NOMO-1 (cell line): ENCODE data around the gene MBD5.

Source experiments
- DNase-seq, 2 experiments: peaks; one replicate each; lab custom pipeline; 2025; ENCODE audit not compliant: unreplicated experiment in 2 of 2; lab: John Stamatoyannopoulos, UW

Gene MBD5

DNA sequence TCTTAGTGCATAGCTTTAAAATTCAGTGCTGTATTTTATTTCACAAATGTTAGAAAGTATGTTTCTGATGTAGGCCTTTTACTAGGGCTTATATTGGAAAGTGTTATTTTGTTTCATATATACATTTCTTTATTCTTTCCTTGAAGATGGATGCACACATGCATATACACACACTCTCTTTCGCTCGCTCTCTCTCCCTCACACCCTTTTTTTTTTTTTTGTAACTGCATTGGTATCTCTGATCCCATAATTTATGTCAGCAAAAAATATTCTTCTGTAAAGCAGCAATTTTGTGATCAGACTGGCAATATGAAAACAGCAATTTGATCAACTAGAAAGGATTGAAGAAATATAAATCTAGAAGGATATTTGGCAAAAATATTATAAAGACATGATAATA is 2.0 kb downstream of the MBD5 start:
- DNase-seq, result no peak

DNA sequence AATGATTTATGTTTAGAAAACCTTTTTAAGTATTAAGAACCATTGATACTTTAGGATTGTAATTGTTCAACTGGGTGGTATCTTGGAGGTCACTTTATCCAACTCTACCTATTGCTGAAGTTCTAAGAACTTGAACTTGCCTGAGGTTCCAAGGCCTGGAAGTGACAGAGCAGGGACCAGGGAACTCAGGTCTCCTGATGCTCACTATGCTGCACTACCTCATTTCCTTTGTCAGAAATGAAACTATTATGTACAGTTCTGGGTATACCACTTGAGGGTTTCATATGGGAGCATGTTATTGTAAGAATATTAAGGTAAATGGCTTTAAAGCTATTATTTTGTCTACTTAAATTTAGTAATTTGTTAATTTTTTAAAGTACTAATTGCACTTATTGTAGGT is 3.0 kb downstream of the MBD5 start:
- DNase-seq, result no peak

DNA sequence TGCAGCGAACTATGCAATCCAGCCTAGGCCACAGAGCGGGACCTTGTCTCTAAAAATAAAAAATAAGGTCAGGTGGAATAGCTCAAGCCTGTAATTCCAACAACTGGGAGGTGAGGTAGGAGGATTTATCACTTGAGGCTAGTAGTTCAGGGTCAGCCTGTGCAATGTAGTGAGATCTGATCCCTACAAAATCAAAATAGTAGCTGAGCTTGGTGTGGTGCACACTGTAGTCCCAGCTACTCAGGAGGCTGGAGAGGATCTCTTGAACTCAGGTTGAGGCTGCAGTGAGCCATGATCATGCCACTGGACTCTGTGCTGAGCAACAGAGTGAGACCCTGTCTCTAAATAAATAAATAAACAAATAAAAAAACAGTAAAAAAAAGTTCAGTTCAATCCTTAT is 5.7 kb downstream of the MBD5 start:
- no peak for DNase-seq

DNA sequence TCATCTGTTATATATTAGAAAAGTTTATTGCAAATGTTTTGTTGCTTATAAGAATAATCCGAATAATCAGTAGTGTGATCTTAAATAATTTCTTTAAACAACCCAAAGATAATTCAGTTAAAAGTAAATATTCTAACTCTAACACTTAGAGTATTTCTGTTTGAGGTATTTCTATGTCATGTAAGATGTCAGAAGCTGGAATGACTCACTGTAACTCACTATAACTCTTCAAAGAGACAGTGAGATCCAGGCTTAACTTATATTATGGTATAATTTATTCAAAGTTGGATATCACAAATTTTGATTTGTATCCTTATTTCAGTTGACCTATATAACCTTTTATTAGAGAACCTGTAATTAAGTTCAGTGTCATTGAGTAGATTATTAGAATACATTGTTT is 6.9 kb downstream of the MBD5 start:
- no peak for DNase-seq

DNA sequence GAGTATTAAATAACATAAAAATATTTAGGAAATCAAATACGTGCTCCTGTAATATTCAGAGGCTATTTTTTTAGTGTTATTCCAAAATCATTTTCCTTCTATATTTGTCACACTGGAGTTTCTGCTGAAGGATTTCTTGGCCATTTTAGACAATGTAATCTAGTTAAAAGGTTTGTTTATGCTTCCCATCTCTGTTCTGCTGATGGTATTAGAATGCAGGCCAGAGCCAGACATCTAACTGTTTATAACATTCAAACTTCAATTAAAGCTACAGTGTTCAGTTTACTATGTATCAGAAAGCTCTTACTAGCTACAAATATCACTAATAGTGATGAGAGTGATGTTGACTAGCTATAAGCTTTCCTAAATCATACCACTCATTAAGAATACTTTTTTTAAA is 7.9 kb downstream of the MBD5 start:
- DNase-seq, result no peak

DNA sequence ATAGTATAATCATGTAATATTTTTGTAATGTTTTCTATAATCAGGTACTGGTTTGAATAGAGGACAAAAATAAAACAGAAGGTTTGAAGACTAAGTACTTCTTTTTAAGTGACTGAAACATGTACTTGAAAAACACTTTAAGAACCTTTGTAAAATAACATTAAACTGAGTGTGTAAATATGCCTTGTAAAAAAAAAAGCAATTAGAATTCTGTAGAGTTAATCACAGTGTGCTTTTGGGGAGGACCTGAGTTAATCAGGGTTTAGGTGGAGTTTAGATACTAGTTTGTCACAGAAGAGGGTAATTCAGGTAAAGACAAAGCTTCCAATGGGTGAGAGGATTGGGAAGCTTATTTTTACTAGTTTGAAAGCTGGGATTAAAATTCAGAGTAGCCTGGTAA is 10.3 kb downstream of the MBD5 start:
- DNase-seq, result no peak

DNA sequence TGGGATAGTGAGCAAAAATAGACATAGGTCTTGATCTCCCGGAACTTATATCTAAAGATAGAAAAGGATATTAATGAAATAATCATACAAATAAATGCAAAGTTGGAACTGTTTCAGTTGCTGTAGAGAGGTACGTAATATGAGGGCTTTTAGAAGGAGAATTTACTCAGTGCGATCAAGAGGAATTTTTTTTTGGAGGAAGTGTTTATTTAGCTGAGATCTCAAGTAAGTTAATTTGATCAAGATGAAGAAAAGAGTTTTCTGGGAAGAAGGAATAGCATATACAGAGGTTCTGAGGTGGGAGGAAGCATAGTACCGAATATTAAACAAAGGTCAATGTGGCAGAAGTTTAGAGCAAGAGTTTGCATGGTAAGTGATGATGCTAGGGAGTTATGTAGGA is 11.3 kb downstream of the MBD5 start:
- DNase-seq, result no peak

DNA sequence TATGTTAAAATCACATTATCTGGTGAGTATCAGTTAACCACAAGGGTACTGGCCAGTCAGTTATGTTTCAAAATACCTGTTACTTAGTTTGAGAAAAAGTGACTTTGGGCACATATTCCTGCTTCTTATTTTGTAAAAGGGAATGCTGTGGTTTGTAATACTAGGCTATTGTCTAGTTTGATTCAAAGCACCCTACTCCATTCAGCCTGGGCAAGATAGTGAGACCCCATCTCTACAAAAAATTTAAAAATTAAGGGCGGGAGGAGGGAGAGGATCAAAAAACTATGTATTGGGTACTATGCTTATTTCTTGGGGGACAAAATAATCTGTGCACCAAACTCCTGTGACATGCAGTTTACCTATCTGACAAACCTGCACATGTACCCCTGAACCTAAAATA is 18.9 kb downstream of the MBD5 start:
- DNase-seq, result no peak

DNA sequence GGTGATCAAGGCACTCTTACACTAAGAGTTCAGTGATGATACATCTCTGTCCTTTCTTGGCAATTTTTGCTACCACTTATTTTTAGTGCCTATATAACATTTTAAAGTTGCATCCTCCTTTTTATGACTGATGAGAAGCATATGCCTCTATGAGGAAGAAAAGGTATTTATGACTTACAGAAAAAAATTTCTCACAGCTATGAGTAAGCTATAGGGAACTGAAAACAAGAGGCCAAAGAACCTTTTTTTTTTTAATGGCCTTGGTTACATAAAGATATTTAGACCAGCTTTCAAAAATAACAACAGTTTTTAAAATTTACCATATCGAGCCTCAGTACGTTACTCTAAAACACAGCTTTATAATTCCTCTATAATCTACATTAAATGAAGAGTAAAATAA is 21.3 kb downstream of the MBD5 start:
- peak; percentile 72 to 91 for DNase-seq

DNA sequence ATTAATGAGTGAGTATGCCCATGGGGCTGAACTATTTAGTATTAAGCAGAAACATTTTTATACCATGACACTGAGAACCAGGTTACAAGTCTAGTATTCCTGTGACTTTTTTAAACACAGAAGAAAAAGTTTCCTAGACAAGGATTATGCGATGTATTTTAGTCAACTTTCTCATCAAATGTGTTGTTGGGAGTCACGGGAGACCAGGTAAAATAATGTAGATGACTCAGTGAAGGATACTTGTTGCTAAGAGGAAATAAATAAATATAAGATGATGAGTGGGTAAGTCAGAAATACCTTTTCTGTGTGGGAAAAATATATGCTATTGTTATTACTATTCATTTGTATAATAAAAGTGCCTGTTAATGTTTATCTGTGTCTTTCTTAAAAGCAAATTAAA is 23.4 kb downstream of the MBD5 start:
- no peak for DNase-seq

DNA sequence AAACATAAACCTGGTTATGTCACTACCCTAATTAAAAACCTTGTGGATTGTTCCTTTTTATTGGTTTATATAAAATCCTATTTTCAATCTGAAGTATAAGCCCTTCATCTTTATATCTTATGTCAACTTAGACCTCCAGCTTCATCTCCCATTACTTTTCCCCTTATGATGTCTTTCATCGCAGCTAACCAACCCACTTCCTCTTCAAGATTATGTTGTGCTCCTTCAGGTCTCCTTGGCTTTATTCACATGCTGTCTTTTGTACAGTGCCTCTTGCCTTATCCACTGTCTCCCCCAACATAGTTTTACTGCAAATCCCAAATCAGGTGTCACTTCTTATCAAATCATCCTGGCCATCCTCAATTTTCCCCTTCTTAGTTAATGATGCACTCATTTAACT is 25.9 kb downstream of the MBD5 start:
- no peak for DNase-seq

DNA sequence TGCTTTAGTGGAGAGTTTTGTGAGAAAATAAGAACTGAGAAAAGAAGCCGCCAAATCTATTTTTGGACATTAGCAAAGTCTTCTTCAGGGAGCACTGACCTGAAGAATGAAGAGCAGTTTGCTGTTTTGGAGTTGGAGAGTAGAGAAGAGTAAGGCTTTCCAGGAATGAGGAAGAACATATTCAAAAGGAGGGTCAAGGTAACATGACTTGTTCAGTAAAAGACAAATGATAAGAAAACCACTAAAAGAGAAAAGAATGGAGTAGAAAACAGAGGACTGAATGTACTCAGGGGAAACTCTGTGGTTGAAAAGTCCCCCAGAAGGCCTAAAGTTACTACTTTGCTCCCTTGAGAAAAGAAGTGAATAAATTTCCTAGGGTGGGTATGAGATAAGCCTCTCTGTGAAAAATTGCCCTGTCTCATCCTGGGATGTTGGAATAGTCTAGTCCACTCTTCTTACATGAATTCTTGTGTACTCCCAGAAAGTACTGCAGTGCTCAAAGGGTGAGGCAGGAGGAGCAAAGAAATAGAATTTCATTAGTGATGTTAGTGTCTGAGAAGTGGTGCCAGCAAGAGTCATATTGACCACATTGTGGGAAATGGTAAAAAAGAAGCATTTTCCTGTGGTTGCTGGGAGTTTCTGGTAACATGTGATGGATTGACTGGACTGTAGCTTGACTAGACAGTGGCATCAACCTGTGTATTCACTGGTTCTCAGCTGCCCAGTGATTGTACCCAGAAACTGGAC is 27.8 kb downstream of the MBD5 start:
- no peak for DNase-seq

DNA sequence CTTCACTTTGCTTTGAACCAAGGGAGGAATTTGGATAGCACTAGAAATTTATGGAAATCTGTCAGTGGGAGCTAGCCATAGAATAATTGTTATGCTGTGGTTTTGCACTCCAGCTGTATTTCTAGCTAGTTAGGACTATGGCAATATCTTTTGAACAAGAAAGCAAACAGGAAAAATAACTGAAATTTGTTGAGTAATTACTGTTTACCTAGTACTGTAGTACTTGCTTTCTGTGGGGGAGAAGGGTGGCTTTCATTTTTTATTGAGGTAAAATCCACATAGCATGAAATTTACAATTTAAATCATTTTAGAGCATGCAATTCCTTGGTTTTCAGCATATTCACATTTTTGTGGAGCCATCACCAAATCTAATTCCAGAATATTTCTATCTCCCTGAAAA is 28.4 kb downstream of the MBD5 start:
- no peak for DNase-seq

DNA sequence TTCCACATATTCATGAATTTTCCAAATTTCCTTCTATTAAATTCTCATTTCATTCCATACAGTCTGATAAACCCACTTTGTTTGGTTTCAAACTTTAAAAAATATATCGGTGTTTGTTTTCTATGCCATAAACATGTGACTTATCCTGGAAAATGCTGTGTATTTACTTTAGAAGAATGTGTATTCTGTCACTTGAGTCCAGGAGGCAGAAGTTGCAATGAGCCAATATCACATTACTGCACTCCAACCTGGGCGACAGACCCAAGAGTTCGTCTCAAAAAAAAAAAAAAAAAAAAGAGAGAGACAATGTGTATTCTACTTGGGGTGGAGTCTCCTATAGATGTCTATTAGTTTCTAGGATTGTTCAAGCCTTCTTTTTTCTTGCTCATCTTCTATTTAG is 31.8 kb downstream of the MBD5 start:
- no peak for DNase-seq

DNA sequence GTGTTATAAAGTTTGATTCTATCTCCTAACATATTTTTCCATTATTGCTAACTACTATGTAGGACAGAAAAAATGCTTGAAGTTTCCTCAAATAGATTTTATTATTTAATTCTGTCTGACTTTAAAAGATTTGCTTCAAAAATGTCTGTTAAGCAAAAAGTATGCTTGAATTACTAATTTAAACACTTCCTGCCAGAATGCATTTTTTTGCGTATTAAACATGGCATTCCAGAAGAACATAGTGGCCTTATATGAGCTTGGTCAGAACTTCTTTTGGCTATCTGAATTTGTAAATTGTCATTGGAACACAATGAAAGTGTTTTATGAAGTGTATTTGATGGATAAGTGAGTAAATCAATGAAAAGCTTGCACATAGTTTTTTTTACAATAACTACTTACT is 37.8 kb downstream of the MBD5 start:
- no peak for DNase-seq

DNA sequence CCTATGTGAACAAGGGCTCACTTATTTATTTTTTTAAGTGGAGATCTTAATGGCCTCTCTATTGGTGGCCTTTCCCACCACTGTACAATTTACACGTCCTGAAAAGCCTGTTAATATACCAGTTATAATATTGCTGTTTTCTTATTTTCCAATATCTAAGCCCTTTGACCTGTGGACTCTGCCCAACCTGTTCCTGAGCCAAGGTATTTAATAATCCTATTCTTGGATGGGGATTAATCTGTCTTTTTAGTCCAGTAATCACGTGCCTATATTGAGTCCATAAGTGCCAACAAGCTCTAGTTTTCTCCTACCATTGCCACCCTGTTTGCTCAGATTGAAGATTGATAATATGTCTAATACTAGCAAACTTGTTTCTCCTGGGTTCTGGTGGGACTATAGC is 42.7 kb downstream of the MBD5 start:
- no peak for DNase-seq

DNA sequence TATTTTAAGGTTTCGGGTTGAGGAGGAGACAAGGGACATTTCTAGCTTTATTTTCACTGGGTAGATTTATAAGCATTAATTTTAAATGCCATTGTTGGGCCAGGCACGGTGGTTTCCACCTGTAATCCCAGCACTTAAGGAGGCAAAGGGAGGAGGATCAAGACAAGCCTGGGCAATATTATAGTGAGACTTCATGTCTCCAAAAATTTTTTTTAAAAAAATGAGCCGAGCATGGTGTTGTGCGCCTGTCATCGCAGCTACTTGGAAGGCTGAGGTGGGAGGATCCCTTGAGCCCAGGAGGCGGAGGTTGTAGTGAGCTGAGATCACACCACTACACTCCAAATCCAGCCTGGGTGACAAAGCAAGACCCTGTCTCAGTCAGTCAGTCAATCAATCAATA is 45.0 kb downstream of the MBD5 start:
- no peak for DNase-seq

DNA sequence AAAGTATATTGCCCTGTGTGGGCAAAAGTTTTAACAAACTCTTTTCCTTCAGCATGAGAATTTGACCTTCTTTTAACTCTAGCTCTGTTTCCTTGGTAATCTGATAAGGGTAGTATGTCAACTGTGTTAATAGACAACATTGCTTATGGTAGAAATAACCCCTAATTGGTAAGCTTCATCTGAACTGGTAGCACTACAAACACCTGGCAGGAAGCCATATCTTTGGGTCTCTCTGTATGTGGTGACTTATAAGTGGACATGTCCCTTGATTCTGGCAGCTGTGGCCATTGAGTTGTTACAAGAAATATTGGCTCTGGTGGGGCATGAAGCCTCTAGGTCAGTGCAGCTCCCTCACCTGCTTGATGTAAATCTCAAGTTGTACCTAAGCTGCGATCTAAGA is 46.9 kb downstream of the MBD5 start:
- no peak for DNase-seq

DNA sequence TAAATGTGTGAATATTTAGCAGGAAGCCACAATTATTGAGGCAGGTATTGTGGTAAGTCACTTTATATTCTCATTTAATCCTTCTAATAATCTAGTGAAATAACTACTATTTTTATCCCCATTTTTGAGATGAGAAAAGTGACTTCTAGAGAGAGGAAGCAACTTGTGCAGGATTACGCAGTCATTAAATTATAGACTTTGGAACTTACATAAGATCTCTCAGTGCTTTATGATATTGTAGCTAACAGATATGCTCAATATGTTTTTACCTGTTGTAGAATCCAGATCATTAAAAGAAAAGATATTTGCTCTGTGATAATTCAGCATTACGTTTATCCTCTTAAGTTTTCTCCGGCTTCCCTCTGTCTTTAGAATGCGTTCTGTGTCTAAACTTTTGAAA is 50.5 kb downstream of the MBD5 start:
- DNase-seq, result no peak

DNA sequence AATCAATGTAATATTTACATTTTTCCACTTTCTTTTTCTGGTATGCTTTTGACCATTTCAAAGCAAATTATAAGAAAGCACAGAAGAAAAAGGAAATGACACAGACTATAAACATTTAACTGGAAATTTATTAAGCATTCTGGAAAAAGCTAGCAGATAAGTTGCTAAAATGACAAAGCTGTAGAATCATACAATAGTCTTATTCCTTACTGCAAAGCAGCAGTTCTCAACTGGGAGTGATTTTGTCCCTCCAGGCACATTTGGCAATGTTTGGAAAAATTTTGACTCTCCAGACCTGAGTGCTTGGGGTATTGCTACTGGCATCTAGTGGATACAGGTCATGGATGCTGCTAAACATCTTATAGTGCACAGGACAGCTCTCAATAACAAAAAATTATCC is 75.1 kb downstream of the MBD5 start:
- DNase-seq, result no peak

DNA sequence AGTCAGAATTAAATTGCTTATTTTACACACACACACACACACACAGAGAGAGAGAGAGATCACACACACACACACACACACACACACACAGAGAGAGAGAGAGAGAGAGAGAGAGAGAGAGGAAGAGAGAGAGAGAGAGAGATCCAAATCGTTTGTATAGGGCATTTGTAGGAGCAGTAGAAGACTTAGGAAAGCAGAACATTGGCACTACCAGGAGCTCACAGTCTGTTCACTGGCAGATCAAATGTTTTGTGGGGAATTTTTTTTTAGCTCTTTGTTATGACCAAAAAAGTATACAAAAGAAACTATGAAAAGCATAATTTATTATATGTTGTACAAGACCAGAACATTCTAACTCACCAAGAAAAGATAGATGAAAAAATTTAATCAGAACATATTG is 81.8 kb downstream of the MBD5 start:
- DNase-seq, result no peak

DNA sequence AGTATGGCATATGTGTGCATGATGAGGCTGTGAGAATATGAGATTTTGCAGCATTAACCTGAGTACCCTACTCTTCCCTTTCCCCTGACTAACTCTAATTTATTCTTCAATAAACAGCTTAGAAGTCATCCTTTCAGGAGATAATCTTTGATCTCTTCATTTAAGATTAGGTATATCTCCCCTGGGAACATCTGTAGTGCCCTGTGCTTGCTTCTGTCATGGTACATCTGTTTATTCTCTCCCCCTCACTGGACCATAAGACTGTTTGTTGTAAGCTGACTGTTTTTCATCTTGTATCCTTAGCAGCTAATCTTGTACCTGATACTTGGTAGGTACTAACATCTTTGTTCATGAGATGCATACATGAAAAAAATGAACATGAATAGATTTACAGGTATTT is 83.1 kb downstream of the MBD5 start:
- DNase-seq, result no peak

DNA sequence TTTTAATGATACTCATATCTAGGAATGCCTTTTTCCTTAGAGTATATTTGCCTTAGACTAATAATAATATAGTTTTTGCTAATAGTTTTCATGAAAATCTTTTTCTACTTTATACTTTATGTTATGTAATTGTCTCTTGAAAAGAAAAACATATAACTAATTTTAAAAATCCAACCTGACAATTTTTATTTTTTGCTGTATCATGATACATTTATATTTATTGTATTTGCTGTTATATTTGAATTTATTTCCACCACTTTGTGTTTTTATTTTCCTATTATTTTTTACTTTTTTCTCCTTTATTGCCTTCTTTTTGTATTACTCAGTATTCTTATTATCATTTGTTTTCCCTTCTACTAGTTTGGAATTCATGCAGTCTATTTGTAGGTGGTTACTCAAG is 85.4 kb downstream of the MBD5 start:
- no peak for DNase-seq
